ENCODE data around the gene CHADL. TPM values are rescaled to one million over a fixed set of nuclear protein-coding genes. Genes with fewer than 3 reads are reported as not detected.

CHADL gene
- polyA plus RNA-seq, 1 donor (not counting 4 experiments of a cell fraction or from before 2014, with no cell fraction given), result 0.16 TPM

DNA sequence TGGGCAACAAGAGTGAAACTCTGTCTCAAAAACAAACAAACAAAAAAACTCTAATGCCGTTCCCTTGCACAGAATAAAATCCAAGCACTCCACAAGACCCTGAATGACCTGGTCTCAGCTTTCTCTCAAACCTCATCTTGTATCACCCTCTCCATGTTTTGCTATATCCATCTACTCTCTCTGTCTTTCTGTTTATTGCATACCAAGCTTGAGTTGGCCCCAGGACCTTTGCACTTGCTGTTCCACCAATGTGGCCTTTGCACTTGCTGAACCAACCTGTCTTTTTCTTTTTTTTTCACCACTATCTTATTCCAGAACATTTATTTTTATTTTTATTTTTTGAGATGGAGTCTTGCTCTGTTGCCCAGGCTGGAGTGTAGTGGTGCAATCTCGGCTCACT lies 37.6 kb downstream of the CHADL start:
- Histone ChIP-seq H3K4me2 (ENCODE audit: control insufficient read depth, extremely low read depth, insufficient read depth, low read depth, low read length) (no peak overlapping the region), H3K4me1 (ENCODE audit: control insufficient read depth, extremely low read depth, insufficient read depth, low read length) (peaks cover 14% of the 10 kb centered on the region), H3K9me1 (ENCODE audit: control insufficient read depth, extremely low read depth, insufficient read depth, low read length) (no peaks in the 10 kb centered on the region), H2AFZ (ENCODE audit: control insufficient read depth, low read length) (no peak overlapping the region), H3K9me3 (ENCODE audit: control insufficient read depth, low read depth, low read length) (no peaks in the 10 kb centered on the region), H3K9ac (ENCODE audit: control insufficient read depth, extremely low read depth, insufficient read depth, low read length) (no peak overlapping the region), H3K36me3 (ENCODE audit: control insufficient read depth in 2 of 2, extremely low read depth in 1 of 2, insufficient read depth in 2 of 2, low read length in 2 of 2) (no peaks in the 10 kb centered on the region), H3K27me3 (ENCODE audit: control insufficient read depth, extremely low read depth, insufficient read depth, low read length) (no peaks in the 10 kb centered on the region), H4K20me1 (ENCODE audit: control insufficient read depth, extremely low read depth, insufficient read depth, low read length) (no peaks in the 10 kb centered on the region), H3K4me3 (ENCODE audit: control insufficient read depth in 2 of 3, extremely low read depth in 1 of 3, insufficient read depth in 2 of 3, low read depth in 1 of 3, low read length in 3 of 3) (no peak overlapping the region), H3K27ac (ENCODE audit: control insufficient read depth, insufficient read depth, low read length) (no peak overlapping the region), H3K79me2 (ENCODE audit: control insufficient read depth, insufficient read depth, low read length) (peaks cover 25% of the 10 kb centered on the region)
- DNase-seq (ENCODE audit: low read depth, low spot score) (no peak), FAIRE-seq (no peak)
- no peak for TF ChIP-seq EZH2 (IDR thresholded peaks at IDR 0.05; ENCODE audit: low read length)
- TF ChIP-seq, protein P1, sequence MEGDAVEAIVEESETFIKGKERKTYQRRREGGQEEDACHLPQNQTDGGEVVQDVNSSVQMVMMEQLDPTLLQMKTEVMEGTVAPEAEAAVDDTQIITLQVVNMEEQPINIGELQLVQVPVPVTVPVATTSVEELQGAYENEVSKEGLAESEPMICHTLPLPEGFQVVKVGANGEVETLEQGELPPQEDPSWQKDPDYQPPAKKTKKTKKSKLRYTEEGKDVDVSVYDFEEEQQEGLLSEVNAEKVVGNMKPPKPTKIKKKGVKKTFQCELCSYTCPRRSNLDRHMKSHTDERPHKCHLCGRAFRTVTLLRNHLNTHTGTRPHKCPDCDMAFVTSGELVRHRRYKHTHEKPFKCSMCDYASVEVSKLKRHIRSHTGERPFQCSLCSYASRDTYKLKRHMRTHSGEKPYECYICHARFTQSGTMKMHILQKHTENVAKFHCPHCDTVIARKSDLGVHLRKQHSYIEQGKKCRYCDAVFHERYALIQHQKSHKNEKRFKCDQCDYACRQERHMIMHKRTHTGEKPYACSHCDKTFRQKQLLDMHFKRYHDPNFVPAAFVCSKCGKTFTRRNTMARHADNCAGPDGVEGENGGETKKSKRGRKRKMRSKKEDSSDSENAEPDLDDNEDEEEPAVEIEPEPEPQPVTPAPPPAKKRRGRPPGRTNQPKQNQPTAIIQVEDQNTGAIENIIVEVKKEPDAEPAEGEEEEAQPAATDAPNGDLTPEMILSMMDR (optimal IDR thresholded peaks at IDR 0.05 in 1 of 3, IDR thresholded peaks at IDR 0.05 in 1 of 3, conservative IDR thresholded peaks at IDR 0.05 in 1 of 3; ENCODE audit: extremely low read depth in 1 of 3, insufficient read depth in 2 of 3, low read length in 3 of 3), result no peak
- dilution Hi-C loops (cut with MboI; ENCODE audit: extremely low pct_ligation_motif_present, low sequenced_read_pairs), result no loop called here

DNA sequence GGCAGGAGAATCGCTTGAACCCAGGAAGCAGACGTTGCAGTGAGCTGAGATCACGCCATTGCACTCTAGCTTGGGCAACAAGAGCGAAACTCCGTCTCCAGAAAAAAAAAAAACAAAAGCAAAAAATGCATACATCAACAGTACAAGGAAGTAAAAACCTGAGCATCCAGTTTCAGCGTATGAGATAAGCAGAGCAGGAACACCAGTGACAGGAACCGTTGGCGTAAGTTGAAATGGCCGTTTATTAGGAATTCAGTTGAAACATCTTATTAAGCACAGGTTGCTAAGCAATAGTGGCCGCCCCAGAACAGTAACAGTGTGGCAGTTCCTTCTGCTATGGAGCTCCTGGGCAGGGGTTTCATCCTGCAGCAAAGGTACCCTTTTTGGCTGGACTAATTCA lies 39.6 kb downstream of the CHADL start:
- Histone ChIP-seq H3K79me2 (ENCODE audit: control insufficient read depth, insufficient read depth, low read length) (peaks cover 10% of the 10 kb centered on the region), H3K27ac (ENCODE audit: control insufficient read depth, insufficient read depth, low read length) (no peak overlapping the region), H4K20me1 (ENCODE audit: control insufficient read depth, extremely low read depth, insufficient read depth, low read length) (no peaks in the 10 kb centered on the region), H2AFZ (ENCODE audit: control insufficient read depth, low read length) (no peak overlapping the region), H3K9me3 (ENCODE audit: control insufficient read depth, low read depth, low read length) (no peaks in the 10 kb centered on the region), H3K4me2 (ENCODE audit: control insufficient read depth, extremely low read depth, insufficient read depth, low read depth, low read length) (no peak overlapping the region), H3K27me3 (ENCODE audit: control insufficient read depth, extremely low read depth, insufficient read depth, low read length) (no peaks in the 10 kb centered on the region), H3K9me1 (ENCODE audit: control insufficient read depth, extremely low read depth, insufficient read depth, low read length) (no peaks in the 10 kb centered on the region), H3K4me3 (ENCODE audit: control insufficient read depth in 2 of 3, extremely low read depth in 1 of 3, insufficient read depth in 2 of 3, low read depth in 1 of 3, low read length in 3 of 3) (no peak overlapping the region), H3K36me3 (ENCODE audit: control insufficient read depth in 2 of 2, extremely low read depth in 1 of 2, insufficient read depth in 2 of 2, low read length in 2 of 2) (no peaks in the 10 kb centered on the region), H3K9ac (ENCODE audit: control insufficient read depth, extremely low read depth, insufficient read depth, low read length) (no peak overlapping the region), H3K4me1 (ENCODE audit: control insufficient read depth, extremely low read depth, insufficient read depth, low read length) (peaks cover 21% of the 10 kb centered on the region)
- dilution Hi-C loops (cut with MboI; ENCODE audit: extremely low pct_ligation_motif_present, low sequenced_read_pairs), result no loop called here
- TF ChIP-seq, protein P1 (optimal IDR thresholded peaks at IDR 0.05 in 1 of 3, IDR thresholded peaks at IDR 0.05 in 1 of 3, conservative IDR thresholded peaks at IDR 0.05 in 1 of 3; ENCODE audit: extremely low read depth in 1 of 3, insufficient read depth in 2 of 3, low read length in 3 of 3), result no peak
- TF ChIP-seq EZH2 (IDR thresholded peaks at IDR 0.05; ENCODE audit: low read length), result no peak
- no peak for FAIRE-seq
- DNase-seq (ENCODE audit: low read depth, low spot score), result no peak
